Skeletal muscle satellite cell (primary cell): ENCODE results near the gene SIGLEC8. TPM values are rescaled to one million over a fixed set of nuclear protein-coding genes. Genes with fewer than 3 reads are reported as not detected.
"Not testable (repeated sequence)": the region's sequence is repeated elsewhere in the genome, so short reads cannot be mapped to it uniquely, and the experiment has no call there.

Experiments
- H3K27me3 ChIP-seq: 2 replicates; pipeline ENCODE4 v1.7.0; 2013; ENCODE audit warnings: low read length; ENCODE audit not compliant: control insufficient read depth, insufficient read depth
- H3K36me3 ChIP-seq: 2 replicates; pipeline ENCODE4 v1.7.0; 2013; ENCODE audit warnings: mild to moderate bottlenecking, control low read depth, low read length; ENCODE audit not compliant: insufficient read depth
- H3K4me1 ChIP-seq: 2 replicates; pipeline ENCODE4 v1.7.0; 2013; ENCODE audit warnings: low read length; ENCODE audit not compliant: control insufficient read depth, insufficient read depth
- H3K4me2 ChIP-seq: 2 replicates; pipeline ENCODE4 v1.7.0; 2013; ENCODE audit warnings: mild to moderate bottlenecking, low read length
- H3K4me3 ChIP-seq: 2 replicates; pipeline ENCODE4 v1.7.0; 2013; ENCODE audit warnings: low read length
- H3K9ac ChIP-seq: 2 replicates; pipeline ENCODE4 v1.7.0; 2013; ENCODE audit warnings: mild to moderate bottlenecking, low read depth, low read length, moderate library complexity
- H3K9me3 ChIP-seq: replicated peaks from 2 replicates; pipeline ENCODE4 v1.7.0; 2013; ENCODE audit warnings: mild to moderate bottlenecking, control low read depth, low read length
- total RNA-seq: library from RNA; depleted of rRNA; stranded (reverse); fragments of >200 nt; gene quantifications from 2 replicates; pipeline ENCODE4 v1.2.3, GENCODE V29; 2012; rRNA removed

The SIGLEC8 gene
- total RNA-seq: not detected in 2 replicates

- H3K36me3 ChIP-seq: no peaks in the 10 kb centered on the region
- no peaks in the 10 kb centered on the region for H3K27me3 ChIP-seq
- no peak within 1 kb of the TSS for H3K4me3 ChIP-seq
- H3K4me2 ChIP-seq: no peak within 1 kb of the TSS
- no peaks in the 10 kb centered on the region for H3K9me3 ChIP-seq
- no peaks in the 10 kb centered on the region for H3K4me1 ChIP-seq
- H3K9ac ChIP-seq: no peak within 1 kb of the TSS
These were observed at the start of gene SIGLEC8 for GRCh38 chr19:51458051-51458645. TSS of gene SIGLEC8 (minus strand) at chr19:51458454. CDS start at chr19:51458387, 67 bp downstream.

- Histone ChIP-seq H3K4me2 (no peak overlapping the region), H3K9ac (no peak overlapping the region), H3K4me3 (no peak overlapping the region), H3K27me3 (no peaks in the 10 kb centered on the region), H3K9me3 (no peaks in the 10 kb centered on the region), H3K36me3 (no peaks in the 10 kb centered on the region), H3K4me1 (no peaks in the 10 kb centered on the region)
These were observed 49.4 kb upstream of the SIGLEC8 start for GRCh38 chr19:51507640-51508058.

GRCh38 chr19:51507192-51507591, 48.9 kb upstream of the SIGLEC8 start:
- no peak overlapping the region for H3K9ac ChIP-seq
- no peak overlapping the region for H3K4me3 ChIP-seq
- H3K36me3 ChIP-seq: no peaks in the 10 kb centered on the region
- no peaks in the 10 kb centered on the region for H3K27me3 ChIP-seq
- no peak overlapping the region for H3K4me2 ChIP-seq
- H3K4me1 ChIP-seq: no peaks in the 10 kb centered on the region
- H3K9me3 ChIP-seq: no peaks in the 10 kb centered on the region

- Histone ChIP-seq H3K4me1 (no peaks in the 10 kb centered on the region), H3K4me2 (no peak overlapping the region), H3K27me3 (no peaks in the 10 kb centered on the region), H3K4me3 (no peak overlapping the region), H3K9ac (no peak overlapping the region), H3K9me3 (no peaks in the 10 kb centered on the region), H3K36me3 (no peaks in the 10 kb centered on the region)
These were observed 47.6 kb upstream of the SIGLEC8 start for GRCh38 chr19:51505904-51506303.

GRCh38 chr19:51503896-51504295, 45.6 kb upstream of the SIGLEC8 start:
- no peaks in the 10 kb centered on the region for H3K4me1 ChIP-seq

GRCh38 chr19:51503286-51503817, 45.1 kb upstream of the SIGLEC8 start:
- no peaks in the 10 kb centered on the region for H3K4me1 ChIP-seq
- no peak overlapping the region for H3K9ac ChIP-seq
- H3K4me2 ChIP-seq: no peak overlapping the region
- peaks cover under 1% of the 10 kb centered on the region for H3K9me3 ChIP-seq
- no peaks in the 10 kb centered on the region for H3K27me3 ChIP-seq
- H3K4me3 ChIP-seq: no peak overlapping the region
- H3K36me3 ChIP-seq: no peaks in the 10 kb centered on the region

More at GRCh38 chr19:51503896-51504295, 45.6 kb upstream of the SIGLEC8 start:
- Histone ChIP-seq H3K9me3 (no peaks in the 10 kb centered on the region), H3K27me3 (no peaks in the 10 kb centered on the region), H3K4me3 (no peak overlapping the region), H3K36me3 (no peaks in the 10 kb centered on the region), H3K9ac (no peak overlapping the region), H3K4me2 (no peak overlapping the region)

GRCh38 chr19:51501594-51502263, 43.5 kb upstream of the SIGLEC8 start, which contains the start of gene SIGLEC12:
TSS of gene SIGLEC12 (minus strand) at chr19:51501800. CDS start at chr19:51501733, 67 bp downstream.
- Histone ChIP-seq H3K36me3 (no peaks in the 10 kb centered on the region), H3K9ac (no peak within 1 kb of the TSS), H3K4me1 (no peaks in the 10 kb centered on the region), H3K4me3 (no peak within 1 kb of the TSS), H3K4me2 (no peak within 1 kb of the TSS), H3K27me3 (no peaks in the 10 kb centered on the region), H3K9me3 (peaks cover 4% of the 10 kb centered on the region)

- H3K36me3 ChIP-seq, H3K27me3 ChIP-seq, H3K9me3 ChIP-seq, H3K9ac ChIP-seq, H3K4me3 ChIP-seq, H3K4me1 ChIP-seq, H3K4me2 ChIP-seq: not testable (repeated sequence)
These were observed 42.7 kb upstream of the SIGLEC8 start for GRCh38 chr19:51500931-51501330.

GRCh38 chr19:51497666-51498065, 39.4 kb upstream of the SIGLEC8 start:
- no peaks in the 10 kb centered on the region for H3K4me1 ChIP-seq
- no peak overlapping the region for H3K9ac ChIP-seq
- H3K36me3 ChIP-seq: no peaks in the 10 kb centered on the region
- no peak overlapping the region for H3K4me3 ChIP-seq
- peaks cover 6% of the 10 kb centered on the region for H3K9me3 ChIP-seq
- H3K27me3 ChIP-seq: no peaks in the 10 kb centered on the region
- H3K4me2 ChIP-seq: no peak overlapping the region

GRCh38 chr19:51493776-51494175, 35.5 kb upstream of the SIGLEC8 start:
- no peak overlapping the region for H3K9ac ChIP-seq
- peaks cover 6% of the 10 kb centered on the region for H3K9me3 ChIP-seq
- H3K4me1 ChIP-seq: no peaks in the 10 kb centered on the region
- H3K4me3 ChIP-seq: no peak overlapping the region
- H3K27me3 ChIP-seq: no peaks in the 10 kb centered on the region
- no peaks in the 10 kb centered on the region for H3K36me3 ChIP-seq
- H3K4me2 ChIP-seq: no peak overlapping the region

GRCh38 chr19:51491586-51491985, 33.3 kb upstream of the SIGLEC8 start:
- Histone ChIP-seq H3K36me3 (no peaks in the 10 kb centered on the region), H3K4me3 (no peak overlapping the region), H3K4me2 (no peak overlapping the region), H3K27me3 (no peaks in the 10 kb centered on the region), H3K9me3 (peaks cover 2% of the 10 kb centered on the region), H3K4me1 (no peaks in the 10 kb centered on the region), H3K9ac (no peak overlapping the region)
